ENCODE measurements around the gene PAPSS1. TPM values are rescaled to one million over a fixed set of nuclear protein-coding genes. Genes with fewer than 3 reads are reported as not detected.

The PAPSS1 gene
- total RNA-seq, 1 experiment from 2014 or later, result 12.6 TPM

Other genes starting within 250 kb of the PAPSS1 start
- 13.2 and 19.5 TPM in 2 replicates for gene SGMS2, start 104.7 kb upstream of the PAPSS1 start, total RNA-seq (2014; rRNA removed; shearing (Covaris generic); ENCODE audit: low replicate concordance)
- 2.0 and 4.9 TPM in 2 replicates for gene CYP2U1, start 211.3 kb upstream of the PAPSS1 start, total RNA-seq (2014; rRNA removed; shearing (Covaris generic); ENCODE audit: low replicate concordance)